ENCODE measurements around the gene DOCK1. TPM values are rescaled to one million over a fixed set of nuclear protein-coding genes. Genes with fewer than 3 reads are reported as not detected.

The DOCK1 gene
- total and polyA plus RNA-seq, 2 donors = 33.3 to 132 TPM

GRCh38 chr10:127069436-127069835, 164.2 kb downstream of the DOCK1 start:
- no peak for DNase-seq (ENCODE audit: extremely low spot score)
- peaks cover 2% of the 10 kb centered on the region for H3K36me3 ChIP-seq (ENCODE audit: insufficient read depth)
- no peaks in the 10 kb centered on the region for H3K4me1 ChIP-seq (ENCODE audit: insufficient read depth)
- H3K4me3 ChIP-seq (ENCODE audit: low read depth, low read length) = no peak overlapping the region
- 93% methylated on average over 4 of the region's 4 CpGs for WGBS
- H3K27ac ChIP-seq (ENCODE audit: low read depth) = no peak overlapping the region

DNA sequence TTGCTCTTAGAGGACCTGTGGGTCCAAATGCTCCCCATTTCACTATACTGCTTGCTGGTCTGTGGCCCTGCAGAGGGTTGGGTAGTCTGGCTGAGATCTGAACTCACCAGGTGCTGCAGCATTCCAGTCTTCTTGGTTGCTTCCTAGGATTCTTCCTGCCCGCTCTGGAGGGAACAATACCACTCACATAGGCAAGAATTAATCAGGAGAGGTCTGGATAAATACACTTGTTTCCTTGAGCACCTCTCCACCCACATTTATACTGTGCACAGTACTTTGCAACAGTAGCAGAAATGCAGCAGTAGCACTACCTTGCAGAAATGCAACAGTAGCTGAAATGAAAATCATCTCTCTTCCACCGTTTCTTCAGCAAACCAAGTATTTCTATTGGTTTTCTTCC, 165.9 kb downstream of the DOCK1 start:
- Histone ChIP-seq H3K4me1 (ENCODE audit: insufficient read depth) (no peaks in the 10 kb centered on the region), H3K36me3 (ENCODE audit: insufficient read depth) (peaks cover 2% of the 10 kb centered on the region), H3K4me3 (ENCODE audit: low read depth, low read length) (no peak overlapping the region), H3K27ac (ENCODE audit: low read depth) (no peak overlapping the region)
- 82% methylated on average over 2 of the region's 2 CpGs for WGBS
- DNase-seq (ENCODE audit: extremely low spot score) = no peak

DNA sequence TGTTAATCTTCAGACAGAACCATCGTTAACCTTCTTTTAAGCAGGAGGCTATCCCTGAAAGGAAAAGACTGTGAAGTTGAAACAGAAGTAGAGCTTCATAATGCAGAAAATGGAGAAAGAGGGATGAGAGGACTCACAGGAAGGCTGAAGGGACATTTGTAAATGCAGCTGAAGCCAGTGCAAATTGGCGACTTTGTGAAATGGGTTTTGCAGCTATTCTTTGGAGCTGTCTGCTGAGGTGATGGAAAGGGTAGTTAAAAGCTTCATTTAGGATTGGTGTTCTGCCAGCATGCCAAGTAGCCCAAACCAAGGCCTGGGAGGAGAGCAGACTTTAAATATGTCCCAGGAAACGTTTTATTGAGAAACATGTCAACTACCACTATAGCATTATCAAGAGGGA, 168.4 kb downstream of the DOCK1 start:
- Histone ChIP-seq H3K36me3 (ENCODE audit: insufficient read depth) (peaks cover 2% of the 10 kb centered on the region), H3K4me1 (ENCODE audit: insufficient read depth) (no peaks in the 10 kb centered on the region), H3K27ac (ENCODE audit: low read depth) (no peak overlapping the region), H3K4me3 (ENCODE audit: low read depth, low read length) (no peak overlapping the region)
- no peak for DNase-seq (ENCODE audit: extremely low spot score)
- 95% methylated on average over 3 of the region's 3 CpGs for WGBS

- no peaks in the 10 kb centered on the region for H3K4me1 ChIP-seq (ENCODE audit: insufficient read depth)
- no peak for DNase-seq (ENCODE audit: extremely low spot score)
- H3K27ac ChIP-seq (ENCODE audit: low read depth) = no peak overlapping the region
- 94% methylated on average over 3 of the region's 3 CpGs for WGBS
- no peak overlapping the region for H3K4me3 ChIP-seq (ENCODE audit: low read depth, low read length)
- H3K36me3 ChIP-seq (ENCODE audit: insufficient read depth) = no peaks in the 10 kb centered on the region
These were observed 174.2 kb downstream of the DOCK1 start for GRCh38 chr10:127079392-127079791.

DNA sequence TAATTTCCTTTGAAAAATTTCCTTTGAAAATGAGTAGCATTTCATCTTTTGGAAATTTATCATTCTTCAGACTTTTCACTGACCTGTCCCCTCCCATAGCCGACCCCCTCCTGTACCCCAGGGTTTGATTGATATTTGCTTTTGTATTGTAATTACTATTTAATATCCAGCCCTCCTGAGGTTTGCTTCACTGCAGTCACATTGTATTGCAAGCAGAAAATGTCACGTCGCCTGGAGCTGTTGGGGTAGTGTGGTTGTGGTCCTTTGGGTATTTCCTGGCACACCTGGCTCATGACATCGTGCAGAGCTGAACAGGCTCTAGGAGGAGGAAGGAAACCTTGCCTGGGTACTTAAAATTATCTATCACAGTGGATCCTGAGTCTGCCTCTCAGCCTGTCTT, 175.1 kb downstream of the DOCK1 start:
- H3K4me3 ChIP-seq (ENCODE audit: low read depth, low read length) = no peak overlapping the region
- no peak for DNase-seq (ENCODE audit: extremely low spot score)
- H3K27ac ChIP-seq (ENCODE audit: low read depth) = no peak overlapping the region
- no peaks in the 10 kb centered on the region for H3K4me1 ChIP-seq (ENCODE audit: insufficient read depth)
- H3K36me3 ChIP-seq (ENCODE audit: insufficient read depth) = no peaks in the 10 kb centered on the region
- 65% methylated on average over 4 of the region's 4 CpGs for WGBS

- 88% methylated on average over 10 of the region's 10 CpGs for WGBS
- H3K36me3 ChIP-seq (ENCODE audit: insufficient read depth) = no peaks in the 10 kb centered on the region
- DNase-seq (ENCODE audit: extremely low spot score) = no peak
- H3K4me1 ChIP-seq (ENCODE audit: insufficient read depth) = no peaks in the 10 kb centered on the region
- H3K27ac ChIP-seq (ENCODE audit: low read depth) = no peak overlapping the region
- H3K4me3 ChIP-seq (ENCODE audit: low read depth, low read length) = no peak overlapping the region
These were observed 176.7 kb downstream of the DOCK1 start for GRCh38 chr10:127081851-127082345.

DNA sequence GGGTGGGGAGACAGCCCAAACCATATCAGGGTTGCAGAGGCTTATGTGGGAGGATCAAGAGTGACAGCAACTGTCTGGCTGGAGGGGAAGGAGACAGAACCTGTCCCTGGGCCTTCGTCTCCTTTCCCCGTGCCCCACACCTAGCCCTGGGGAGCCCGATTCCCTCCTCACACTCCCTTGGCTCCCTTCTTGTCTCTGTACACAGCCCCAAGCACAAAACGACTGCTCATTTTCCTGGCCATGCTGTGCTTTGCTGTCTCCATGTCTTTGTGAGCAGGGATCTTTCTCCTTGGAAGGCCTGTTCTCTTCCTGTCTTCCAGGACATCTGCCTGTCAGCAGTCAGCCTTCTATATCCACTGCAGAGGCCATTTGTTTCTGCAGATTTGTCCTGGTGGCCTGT, 177.4 kb downstream of the DOCK1 start:
- DNase-seq (ENCODE audit: extremely low spot score) = no peak
- 70% methylated on average over 4 of the region's 4 CpGs for WGBS
- Histone ChIP-seq H3K4me3 (ENCODE audit: low read depth, low read length) (no peak overlapping the region), H3K27ac (ENCODE audit: low read depth) (no peak overlapping the region), H3K36me3 (ENCODE audit: insufficient read depth) (no peaks in the 10 kb centered on the region), H3K4me1 (ENCODE audit: insufficient read depth) (no peaks in the 10 kb centered on the region)

GRCh38 chr10:127085957-127086356, 180.7 kb downstream of the DOCK1 start:
- Histone ChIP-seq H3K4me1 (ENCODE audit: insufficient read depth) (no peaks in the 10 kb centered on the region), H3K4me3 (ENCODE audit: low read depth, low read length) (no peak overlapping the region), H3K36me3 (ENCODE audit: insufficient read depth) (no peaks in the 10 kb centered on the region), H3K27ac (ENCODE audit: low read depth) (no peak overlapping the region)
- no peak for DNase-seq (ENCODE audit: extremely low spot score)
- WGBS = 72% methylated on average over 5 of the region's 5 CpGs

DNA sequence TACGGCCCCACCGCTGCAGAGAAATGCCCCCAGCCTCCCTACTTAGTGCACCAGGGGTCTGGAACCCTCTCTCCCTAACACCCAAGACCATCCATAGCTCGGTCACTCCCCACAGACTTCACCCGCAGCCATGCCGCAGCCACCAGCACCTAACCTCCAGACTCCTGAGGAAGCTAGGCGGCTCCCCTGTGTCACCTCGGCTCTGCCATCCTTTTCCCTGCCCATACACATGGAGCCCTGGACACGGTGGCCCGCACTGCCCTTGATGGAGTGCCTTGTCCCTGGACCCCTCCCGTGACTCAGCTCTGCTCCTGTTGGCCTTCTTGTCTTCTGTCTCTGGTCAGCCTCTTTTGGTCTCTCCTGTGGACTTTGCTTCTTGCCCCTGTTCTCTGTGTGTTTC, 183.7 kb downstream of the DOCK1 start:
- no peaks in the 10 kb centered on the region for H3K36me3 ChIP-seq (ENCODE audit: insufficient read depth)
- DNase-seq (ENCODE audit: extremely low spot score) = no peak
- no peaks in the 10 kb centered on the region for H3K4me1 ChIP-seq (ENCODE audit: insufficient read depth)
- no peak overlapping the region for H3K4me3 ChIP-seq (ENCODE audit: low read depth, low read length)
- 96% methylated on average over 10 of the region's 10 CpGs for WGBS
- no peak overlapping the region for H3K27ac ChIP-seq (ENCODE audit: low read depth)

GRCh38 chr10:127089446-127089845, 184.2 kb downstream of the DOCK1 start:
- no peak for DNase-seq (ENCODE audit: extremely low spot score)
- WGBS = 90% methylated on average over 5 of the region's 5 CpGs
- Histone ChIP-seq H3K4me3 (ENCODE audit: low read depth, low read length) (no peak overlapping the region), H3K27ac (ENCODE audit: low read depth) (no peak overlapping the region), H3K4me1 (ENCODE audit: insufficient read depth) (no peaks in the 10 kb centered on the region), H3K36me3 (ENCODE audit: insufficient read depth) (no peaks in the 10 kb centered on the region)

GRCh38 chr10:127090138-127090537, 184.9 kb downstream of the DOCK1 start:
- Histone ChIP-seq H3K4me3 (ENCODE audit: low read depth, low read length) (no peak overlapping the region), H3K36me3 (ENCODE audit: insufficient read depth) (no peaks in the 10 kb centered on the region), H3K27ac (ENCODE audit: low read depth) (no peak overlapping the region), H3K4me1 (ENCODE audit: insufficient read depth) (no peaks in the 10 kb centered on the region)
- 95% methylated on average over 8 of the region's 8 CpGs for WGBS
- DNase-seq (ENCODE audit: extremely low spot score) = no peak

GRCh38 chr10:127091354-127091753, 186.1 kb downstream of the DOCK1 start:
- 96% methylated on average over 7 of the region's 7 CpGs for WGBS
- H3K36me3 ChIP-seq (ENCODE audit: insufficient read depth) = no peaks in the 10 kb centered on the region
- H3K4me1 ChIP-seq (ENCODE audit: insufficient read depth) = no peaks in the 10 kb centered on the region
- H3K4me3 ChIP-seq (ENCODE audit: low read depth, low read length) = no peak overlapping the region
- no peak overlapping the region for H3K27ac ChIP-seq (ENCODE audit: low read depth)
- no peak for DNase-seq (ENCODE audit: extremely low spot score)

DNA sequence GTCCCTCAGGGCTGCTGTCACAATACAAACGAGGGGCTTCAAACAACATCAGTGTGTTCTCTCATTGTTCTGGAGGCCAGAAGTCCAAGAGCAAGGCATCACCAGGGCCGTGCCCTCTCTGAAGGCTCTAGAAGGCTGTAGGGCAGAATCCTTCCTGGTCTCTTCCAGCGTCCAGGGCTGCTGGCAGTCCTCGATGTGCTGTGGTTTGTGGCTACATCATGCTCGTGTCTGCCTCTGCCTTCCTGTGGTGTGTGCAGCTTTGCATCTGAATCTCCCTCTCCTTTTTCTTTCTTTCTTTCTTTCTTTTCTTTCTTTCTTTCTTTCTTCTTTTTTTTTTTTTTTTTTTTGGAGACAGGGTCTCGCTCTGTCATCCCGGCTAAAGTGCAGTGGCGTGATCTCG, 187.7 kb downstream of the DOCK1 start:
- DNase-seq (ENCODE audit: extremely low spot score) = no peak
- no peaks in the 10 kb centered on the region for H3K4me1 ChIP-seq (ENCODE audit: insufficient read depth)
- H3K27ac ChIP-seq (ENCODE audit: low read depth) = no peak overlapping the region
- WGBS = 89% methylated on average over 9 of the region's 9 CpGs
- no peak overlapping the region for H3K4me3 ChIP-seq (ENCODE audit: low read depth, low read length)
- H3K36me3 ChIP-seq (ENCODE audit: insufficient read depth) = no peaks in the 10 kb centered on the region

GRCh38 chr10:127094984-127095383, 189.8 kb downstream of the DOCK1 start:
- WGBS = 92% methylated on average over 4 of the region's 4 CpGs
- Histone ChIP-seq H3K36me3 (ENCODE audit: insufficient read depth) (no peaks in the 10 kb centered on the region), H3K27ac (ENCODE audit: low read depth) (no peak overlapping the region), H3K4me1 (ENCODE audit: insufficient read depth) (no peaks in the 10 kb centered on the region), H3K4me3 (ENCODE audit: low read depth, low read length) (no peak overlapping the region)
- DNase-seq (ENCODE audit: extremely low spot score) = no peak

DNA sequence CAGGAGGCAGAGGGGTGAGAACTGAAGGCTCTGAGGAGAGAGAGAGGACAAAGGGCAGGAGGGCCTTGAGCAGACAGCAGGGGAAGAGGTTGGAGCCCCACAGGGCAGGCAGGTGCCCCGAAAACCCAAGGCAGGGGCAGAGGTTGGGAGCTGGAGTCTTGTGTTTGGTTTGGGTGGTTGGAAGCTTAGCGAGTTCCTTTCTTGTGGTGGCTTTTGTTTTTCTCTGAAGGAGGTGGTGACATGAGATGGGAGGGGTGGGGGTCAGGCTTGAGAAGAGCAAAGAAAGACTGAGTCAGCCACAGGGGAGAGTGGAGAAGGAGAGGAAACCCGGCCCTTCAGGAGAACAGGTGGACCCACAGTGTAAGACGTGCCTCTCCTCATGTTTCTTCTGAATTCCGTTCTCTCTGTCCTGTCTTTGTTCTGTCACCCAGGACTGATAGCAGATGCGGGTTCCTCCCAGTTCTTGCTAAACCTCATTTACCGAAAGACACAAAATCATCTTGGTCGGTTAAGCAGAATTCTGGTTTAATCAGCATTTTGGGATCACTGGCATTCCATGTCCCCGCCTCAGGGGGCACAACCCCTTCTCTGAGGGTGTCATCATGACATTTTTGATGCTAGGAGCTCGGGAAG, 195.9 kb downstream of the DOCK1 start:
- Histone ChIP-seq H3K27ac (ENCODE audit: low read depth) (no peak overlapping the region), H3K4me3 (ENCODE audit: low read depth, low read length) (no peak overlapping the region), H3K36me3 (ENCODE audit: insufficient read depth) (no peaks in the 10 kb centered on the region), H3K4me1 (ENCODE audit: insufficient read depth) (no peaks in the 10 kb centered on the region)
- 96% methylated on average over 10 of the region's 10 CpGs for WGBS
- no peak for DNase-seq (ENCODE audit: extremely low spot score)
